ENCODE results near the gene DLG2.

DLG2 gene

DNA sequence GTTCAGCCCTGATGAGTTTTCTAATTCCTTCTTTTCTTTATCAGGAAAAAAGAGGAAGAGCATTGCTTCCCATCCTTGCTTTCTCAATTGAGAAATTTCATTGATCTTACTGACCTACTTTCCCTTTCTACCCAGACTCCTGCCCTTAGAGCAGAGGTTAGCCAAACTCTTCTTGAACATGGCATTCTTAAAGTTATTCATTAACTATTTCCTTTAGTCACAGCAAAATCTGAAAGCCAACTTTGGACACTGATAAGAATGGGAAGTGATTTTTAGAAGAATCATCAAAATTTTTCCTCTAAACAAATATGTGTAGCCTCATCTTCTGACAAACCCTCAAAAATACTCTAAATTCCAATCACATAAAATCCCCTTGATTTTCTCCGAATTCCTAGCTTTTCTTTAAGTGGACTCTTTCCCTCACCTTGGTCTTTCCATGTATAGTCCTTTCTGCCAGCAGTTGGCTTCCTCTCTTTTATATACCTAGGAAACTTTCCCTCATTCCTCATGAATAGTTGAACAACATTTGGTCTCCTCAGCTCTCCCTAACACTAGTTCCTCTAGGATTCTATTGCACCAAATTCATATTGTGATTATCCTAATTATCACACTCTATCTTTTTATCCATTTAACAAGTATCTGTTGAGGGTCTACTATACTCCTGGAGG is 1774.2 kb downstream of the DLG2 start:
- no peaks in the 10 kb centered on the region; the same call in 1 of the 2 replicates for H3K27me3 ChIP-seq (ENCODE audit: control insufficient read depth, low read length)
- H3K27ac ChIP-seq (ENCODE audit: low read depth, low read length) = no peak overlapping the region
- no peaks in the 10 kb centered on the region for H4K20me1 ChIP-seq (ENCODE audit: control insufficient read depth, insufficient read depth, low read depth, low read length)
- H3K4me1 ChIP-seq (ENCODE audit: control insufficient read depth, low read length) = no peaks in the 10 kb centered on the region
- no peaks in the 10 kb centered on the region for H3K9me3 ChIP-seq (ENCODE audit: control insufficient read depth, insufficient read depth, low read length)
- H3K4me3 ChIP-seq (ENCODE audit: low read length) = no peak overlapping the region
- no peak for TF ChIP-seq CTCF (IDR thresholded peaks at IDR 0.05; ENCODE audit: low read depth, low read length, poor library complexity, severe bottlenecking)
- no peak for TF ChIP-seq EZH2phosphoT487 (IDR thresholded peaks at IDR 0.05; ENCODE audit: borderline replicate concordance, low read length)
- no peaks in the 10 kb centered on the region for H3F3A ChIP-seq (ENCODE audit: control insufficient read depth, insufficient read depth)
- no peak overlapping the region for H3K4me2 ChIP-seq (ENCODE audit: low read length)
- H3K36me3 ChIP-seq (ENCODE audit: control insufficient read depth, low read length) = no peaks in the 10 kb centered on the region
- no peaks in the 10 kb centered on the region for H3K9me2 ChIP-seq (replicated peaks; ENCODE audit: control insufficient read depth, low read length)
- no peaks in the 10 kb centered on the region for H3K79me2 ChIP-seq (ENCODE audit: control insufficient read depth, low read length)

GRCh38 chr11:83852012-83852411 is 1775.1 kb downstream of the DLG2 start:
- no peak for TF ChIP-seq CTCF (IDR thresholded peaks at IDR 0.05; ENCODE audit: low read depth, low read length, poor library complexity, severe bottlenecking)
- TF ChIP-seq EZH2phosphoT487 (IDR thresholded peaks at IDR 0.05; ENCODE audit: borderline replicate concordance, low read length) = no peak
- Histone ChIP-seq H3K79me2 (ENCODE audit: control insufficient read depth, low read length) (no peaks in the 10 kb centered on the region), H3K36me3 (ENCODE audit: control insufficient read depth, low read length) (no peaks in the 10 kb centered on the region), H3F3A (ENCODE audit: control insufficient read depth, insufficient read depth) (no peaks in the 10 kb centered on the region), H3K9me3 (ENCODE audit: control insufficient read depth, insufficient read depth, low read length) (no peaks in the 10 kb centered on the region), H3K4me3 (ENCODE audit: low read length) (no peak overlapping the region), H3K4me1 (ENCODE audit: control insufficient read depth, low read length) (no peaks in the 10 kb centered on the region), H3K4me2 (ENCODE audit: low read length) (no peak overlapping the region), H3K9me2 (replicated peaks; ENCODE audit: control insufficient read depth, low read length) (no peaks in the 10 kb centered on the region), H4K20me1 (ENCODE audit: control insufficient read depth, insufficient read depth, low read depth, low read length) (no peaks in the 10 kb centered on the region), H3K27ac (ENCODE audit: low read depth, low read length) (no peak overlapping the region), H3K27me3 (ENCODE audit: control insufficient read depth, low read length) (no peaks in the 10 kb centered on the region; the same call in 1 of the 2 replicates)

DNA sequence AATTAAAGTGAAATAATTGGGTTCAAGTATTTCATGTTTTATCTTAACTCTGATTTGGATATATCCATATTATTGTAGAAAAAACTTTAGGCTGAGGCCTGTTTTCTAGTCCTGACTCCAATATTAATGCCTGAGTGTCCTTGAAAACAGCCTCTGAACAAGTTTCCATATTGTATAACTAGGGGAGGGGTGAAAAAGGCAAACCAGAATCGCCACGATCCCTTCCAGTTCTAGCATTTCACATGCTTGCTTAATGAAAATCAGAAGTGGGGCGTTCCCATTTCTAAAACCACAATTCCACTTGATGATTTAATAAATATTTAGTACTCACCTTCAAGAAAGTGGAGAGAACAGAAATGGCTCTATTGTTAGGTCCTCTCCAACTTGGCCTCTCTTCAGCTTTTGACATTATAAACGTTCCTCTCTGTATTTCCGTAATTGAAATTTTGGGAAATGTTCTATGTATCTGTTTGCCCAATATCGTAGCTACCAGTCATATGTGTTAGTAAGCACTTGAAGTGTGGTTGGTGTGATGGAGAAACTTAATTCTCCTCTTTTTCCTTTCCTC is 1779.6 kb downstream of the DLG2 start:
- no peaks in the 10 kb centered on the region for H3K9me2 ChIP-seq (replicated peaks; ENCODE audit: control insufficient read depth, low read length)
- H3K79me2 ChIP-seq (ENCODE audit: control insufficient read depth, low read length) = no peaks in the 10 kb centered on the region
- no peaks in the 10 kb centered on the region for H3K36me3 ChIP-seq (ENCODE audit: control insufficient read depth, low read length)
- no peak overlapping the region for H3K4me2 ChIP-seq (ENCODE audit: low read length)
- TF ChIP-seq CTCF (IDR thresholded peaks at IDR 0.05; ENCODE audit: low read depth, low read length, poor library complexity, severe bottlenecking) (no peak), EZH2phosphoT487 (IDR thresholded peaks at IDR 0.05; ENCODE audit: borderline replicate concordance, low read length) (no peak)
- H3K27me3 ChIP-seq (ENCODE audit: control insufficient read depth, low read length) = no peaks in the 10 kb centered on the region; the same call in 1 of the 2 replicates
- no peaks in the 10 kb centered on the region for H4K20me1 ChIP-seq (ENCODE audit: control insufficient read depth, insufficient read depth, low read depth, low read length)
- H3K4me1 ChIP-seq (ENCODE audit: control insufficient read depth, low read length) = no peaks in the 10 kb centered on the region
- H3K9me3 ChIP-seq (ENCODE audit: control insufficient read depth, insufficient read depth, low read length) = no peaks in the 10 kb centered on the region
- H3F3A ChIP-seq (ENCODE audit: control insufficient read depth, insufficient read depth) = no peaks in the 10 kb centered on the region
- no peak overlapping the region for H3K27ac ChIP-seq (ENCODE audit: low read depth, low read length)
- H3K4me3 ChIP-seq (ENCODE audit: low read length) = no peak overlapping the region

All from DOHH2 (cell line).